GM10248 (cell line): ENCODE measurements around the gene CXCR1.

Source experiments
- CTCF ChIA-PET: fragments of 300-600 bp; sonication (Branson Sonifier 250); formaldehyde crosslinking; extraction: SDS; loops from one replicate; lab custom pipeline; 2021; ENCODE audit warnings: antibody characterized with exemption; lab: Yijun Ruan, JAX
- POLR2A ChIA-PET: fragments of 350-650 bp; sonication (Branson Sonifier 250); formaldehyde crosslinking; extraction: SDS; loops from one replicate; lab custom pipeline; 2020; ENCODE audit warnings: antibody characterized with exemption; lab: Yijun Ruan, JAX
- DNase-seq: peaks from one replicate; pipeline ENCODE4 v3.0.0; 2012; ENCODE audit errors: extremely low spot score
- TF ChIP-seq, protein P1 (sequence below): IDR thresholded peaks from 2 replicates; pipeline ENCODE4 v1.5.1; 2012; ENCODE audit warnings: mild to moderate bottlenecking, low read depth; ENCODE audit errors: extremely low read depth, missing control alignments, control extremely low read depth

CXCR1 gene

GRCh38 chr2:218137514-218137913 is 29.2 kb downstream of the CXCR1 start:
- POLR2A ChIA-PET: no interaction called here
- TF ChIP-seq, protein P1, sequence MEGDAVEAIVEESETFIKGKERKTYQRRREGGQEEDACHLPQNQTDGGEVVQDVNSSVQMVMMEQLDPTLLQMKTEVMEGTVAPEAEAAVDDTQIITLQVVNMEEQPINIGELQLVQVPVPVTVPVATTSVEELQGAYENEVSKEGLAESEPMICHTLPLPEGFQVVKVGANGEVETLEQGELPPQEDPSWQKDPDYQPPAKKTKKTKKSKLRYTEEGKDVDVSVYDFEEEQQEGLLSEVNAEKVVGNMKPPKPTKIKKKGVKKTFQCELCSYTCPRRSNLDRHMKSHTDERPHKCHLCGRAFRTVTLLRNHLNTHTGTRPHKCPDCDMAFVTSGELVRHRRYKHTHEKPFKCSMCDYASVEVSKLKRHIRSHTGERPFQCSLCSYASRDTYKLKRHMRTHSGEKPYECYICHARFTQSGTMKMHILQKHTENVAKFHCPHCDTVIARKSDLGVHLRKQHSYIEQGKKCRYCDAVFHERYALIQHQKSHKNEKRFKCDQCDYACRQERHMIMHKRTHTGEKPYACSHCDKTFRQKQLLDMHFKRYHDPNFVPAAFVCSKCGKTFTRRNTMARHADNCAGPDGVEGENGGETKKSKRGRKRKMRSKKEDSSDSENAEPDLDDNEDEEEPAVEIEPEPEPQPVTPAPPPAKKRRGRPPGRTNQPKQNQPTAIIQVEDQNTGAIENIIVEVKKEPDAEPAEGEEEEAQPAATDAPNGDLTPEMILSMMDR: no peak
- CTCF ChIA-PET: no interaction called here
- DNase-seq: no peak

- DNase-seq: no peak
- TF ChIP-seq, protein P1: no peak
- POLR2A ChIA-PET: no interaction called here
- CTCF ChIA-PET: interaction anchor here (1.9 kb wide), 1 partner anchor 14 kb away, joined by 6 read pairs; no protein-coding TSS in a partner anchor
Observed at GRCh38 chr2:218130822-218131221, 35.9 kb downstream of the CXCR1 start.

- POLR2A ChIA-PET: no interaction called here
- no peak for DNase-seq
- TF ChIP-seq, protein P1: no peak
- CTCF ChIA-PET: interaction anchor here (1.9 kb wide), 1 partner anchor 15 kb away, joined by 6 read pairs; no protein-coding TSS in a partner anchor
Observed at GRCh38 chr2:218130377-218130776, 36.4 kb downstream of the CXCR1 start.

DNA sequence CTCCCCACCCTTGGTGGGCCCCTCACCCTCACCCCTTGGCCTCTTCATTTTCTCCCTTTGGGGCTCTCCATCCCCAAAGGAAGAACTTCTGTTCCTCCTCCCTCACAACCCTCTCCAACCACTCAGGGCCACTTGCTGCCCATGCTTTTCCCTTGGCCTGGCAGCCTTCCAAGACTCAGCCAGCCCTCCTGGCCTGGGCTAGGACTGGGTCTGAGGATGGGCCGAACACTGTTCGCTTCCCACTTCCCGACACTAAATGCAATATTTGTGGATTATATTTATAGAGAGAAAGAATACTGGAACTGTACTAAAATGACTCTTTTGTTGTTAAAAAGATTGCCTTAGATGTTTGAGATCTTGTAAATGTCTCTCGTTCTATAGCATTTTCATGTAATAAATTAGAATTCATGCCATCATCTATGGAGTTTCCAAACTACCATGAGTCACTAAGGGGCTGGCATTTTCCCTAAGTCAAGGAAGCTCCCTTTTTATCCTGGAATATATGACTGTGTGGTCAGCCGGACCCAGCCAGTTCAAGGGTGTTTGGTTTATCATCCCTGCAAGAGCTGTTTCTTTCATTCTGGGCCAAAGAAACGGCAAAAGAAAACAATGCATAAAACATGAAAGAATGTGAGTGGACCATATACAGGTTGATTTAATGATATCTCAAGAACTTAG is 37.2 kb downstream of the CXCR1 start:
- DNase-seq: no peak
- TF ChIP-seq, protein P1: no peak
- CTCF ChIA-PET: interaction anchor here (1.9 kb wide), 1 partner anchor 16 kb away, joined by 6 read pairs; no protein-coding TSS in a partner anchor
- POLR2A ChIA-PET: no interaction called here

DNA sequence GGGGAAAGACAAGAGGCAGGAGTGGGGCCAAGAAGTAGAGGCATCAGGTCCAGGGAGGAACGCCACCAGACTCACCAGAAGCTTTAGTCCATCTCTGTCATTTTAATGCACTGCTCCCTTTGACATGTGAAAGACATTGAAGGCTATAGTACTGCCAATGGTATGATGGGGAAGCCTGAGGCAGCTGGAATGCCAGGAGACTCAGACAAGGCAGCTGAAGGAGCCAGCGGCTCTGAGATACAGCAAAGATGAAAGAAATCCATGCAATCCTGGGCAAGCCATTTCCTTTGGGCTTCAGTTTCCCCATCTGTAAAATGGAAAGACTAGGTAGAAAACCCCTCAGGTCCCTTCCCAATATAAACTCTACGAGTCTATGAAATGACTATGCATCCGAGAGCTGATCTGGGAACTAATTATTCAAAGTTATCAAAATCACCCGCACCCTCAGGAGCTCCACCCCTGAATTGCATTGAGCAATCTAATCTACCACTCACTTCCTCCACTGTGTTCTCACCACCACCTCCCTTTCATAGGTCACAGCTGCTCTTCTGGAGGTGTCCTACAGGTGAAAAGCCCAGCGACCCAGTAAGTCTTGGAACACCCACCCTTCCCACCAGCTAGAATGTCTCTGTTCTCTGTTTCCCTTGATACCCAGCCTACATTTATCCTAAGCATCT is 37.8 kb downstream of the CXCR1 start:
- POLR2A ChIA-PET: no interaction called here
- no peak for DNase-seq
- CTCF ChIA-PET: interaction anchor here (1.3 to 1.9 kb wide), 2 partner anchors 16 to 25 kb away, joined by 3 to 6 read pairs; no protein-coding TSS in a partner anchor
- TF ChIP-seq, protein P1: no peak

- CTCF ChIA-PET: interaction anchor here (0.7 to 1.3 kb wide), 3 partner anchors 8 to 26 kb away, joined by 3 read pairs; no protein-coding TSS in a partner anchor
Observed at GRCh38 chr2:218127929-218128455, 38.8 kb downstream of the CXCR1 start.

More at GRCh38 chr2:218127929-218128455, 38.8 kb downstream of the CXCR1 start:
- POLR2A ChIA-PET: no interaction called here
- TF ChIP-seq, protein P1: no peak
- no peak for DNase-seq
